Urothelium cell line (cell line): Measurements from ENCODE around the gene ZNF778.
"Not testable (repeated sequence)": the region's sequence is repeated elsewhere in the genome, so short reads cannot be mapped to it uniquely, and the experiment has no call there.

Source experiments
- DNase-seq: peaks from one replicate; pipeline ENCODE4 v3.0.0; 2011; ENCODE audit warnings: low spot score, mixed read lengths
- FAIRE-seq: peaks from 2 replicates; lab custom pipeline; 2011; peaks lifted over from hg19 to GRCh38; lab: Jason Lieb, UNC

Gene ZNF778

GRCh38 chr16:89248196-89248982 is 30.9 kb downstream of the ZNF778 start:
- FAIRE-seq (no peak), DNase-seq (no peak)

GRCh38 chr16:89253548-89254287 is 36.2 kb downstream of the ZNF778 start:
- DNase-seq (no peak), FAIRE-seq (no peak)

- DNase-seq: no peak
Measured at GRCh38 chr16:89256651-89257254, 39.2 kb downstream of the ZNF778 start.

GRCh38 chr16:89257281-89257731 is 39.8 kb downstream of the ZNF778 start:
- DNase-seq (no peak), FAIRE-seq (no peak)

More at GRCh38 chr16:89256651-89257254, 39.2 kb downstream of the ZNF778 start:
- no peak for FAIRE-seq

- DNase-seq (no peak), FAIRE-seq (no peak)
Measured at GRCh38 chr16:89257757-89258465, 40.4 kb downstream of the ZNF778 start.

- DNase-seq, FAIRE-seq: not testable (repeated sequence)
Measured at GRCh38 chr16:89259901-89260300, 42.4 kb downstream of the ZNF778 start.

- FAIRE-seq: no peak
- no peak for DNase-seq
Measured at GRCh38 chr16:89261691-89262563, 44.4 kb downstream of the ZNF778 start.

GRCh38 chr16:89264800-89265550 is 47.5 kb downstream of the ZNF778 start:
- no peak for DNase-seq

GRCh38 chr16:89265647-89266046 is 48.1 kb downstream of the ZNF778 start:
- FAIRE-seq (no peak), DNase-seq (no peak)

More at GRCh38 chr16:89264800-89265550, 47.5 kb downstream of the ZNF778 start:
- no peak for FAIRE-seq

GRCh38 chr16:89266521-89267134 is 49.1 kb downstream of the ZNF778 start:
- DNase-seq: no peak
- no peak for FAIRE-seq

GRCh38 chr16:89267746-89268145 is 50.2 kb downstream of the ZNF778 start:
- DNase-seq, FAIRE-seq: not testable (repeated sequence)

- no peak for DNase-seq
- FAIRE-seq: no peak
Measured at GRCh38 chr16:89268585-89268984, 51.1 kb downstream of the ZNF778 start.

- no peak for DNase-seq
- no peak for FAIRE-seq
Measured at GRCh38 chr16:89268987-89269735, 51.7 kb downstream of the ZNF778 start.

- FAIRE-seq (no peak), DNase-seq (no peak)
Measured at GRCh38 chr16:89269805-89270665, 52.5 kb downstream of the ZNF778 start.

- FAIRE-seq: no peak
- no peak for DNase-seq
Measured at GRCh38 chr16:89270666-89271345, 53.3 kb downstream of the ZNF778 start.

GRCh38 chr16:89272631-89273030 is 55.1 kb downstream of the ZNF778 start:
- no peak for DNase-seq
- FAIRE-seq: no peak
